ENCODE data around the gene MAG. TPM values are rescaled to one million over a fixed set of nuclear protein-coding genes. Genes with fewer than 3 reads are reported as not detected.
"Not testable (repeated sequence)": the region's sequence is repeated elsewhere in the genome, so short reads cannot be mapped to it uniquely, and the experiment has no call there.

Gene MAG
- total RNA-seq, 2 donors from 2014 or later: not detected

DNA sequence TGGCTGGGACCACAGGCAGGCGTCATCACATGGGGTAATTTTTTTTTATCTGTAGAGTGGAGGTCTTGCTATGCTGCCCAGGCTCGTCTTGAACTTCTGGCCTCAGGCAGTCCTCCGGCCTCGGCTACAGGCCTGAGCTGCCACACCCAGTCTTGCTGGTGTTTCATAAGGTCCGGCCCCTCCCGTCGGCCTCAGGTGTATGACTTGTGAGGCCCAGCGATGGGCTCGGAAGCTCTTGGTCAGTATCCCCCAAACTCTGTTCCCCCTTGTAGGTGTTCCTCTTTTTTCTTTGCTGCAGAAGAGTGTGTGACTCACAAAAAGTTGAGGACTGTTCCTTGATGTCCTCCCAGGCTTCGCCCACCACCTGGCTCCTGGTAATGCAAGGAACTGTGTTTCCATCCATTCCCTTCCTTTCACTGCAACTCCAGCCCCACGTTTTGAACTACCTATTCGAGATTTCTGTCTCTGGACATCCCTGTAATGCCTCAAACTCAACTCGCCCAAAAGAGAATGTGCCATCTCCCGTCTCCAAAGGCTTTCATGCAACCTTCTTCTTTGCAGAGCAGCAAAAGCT is 18.2 kb upstream of the MAG start:
- intact Hi-C loops (cut with DNase I): loop anchor here in 1 of 2 donors (10.0 kb wide), 1 partner anchor 221 kb away; the partner anchor contains the start of gene KRTDAP
- DNase-seq (ENCODE audit: low spot score): no peak

DNA sequence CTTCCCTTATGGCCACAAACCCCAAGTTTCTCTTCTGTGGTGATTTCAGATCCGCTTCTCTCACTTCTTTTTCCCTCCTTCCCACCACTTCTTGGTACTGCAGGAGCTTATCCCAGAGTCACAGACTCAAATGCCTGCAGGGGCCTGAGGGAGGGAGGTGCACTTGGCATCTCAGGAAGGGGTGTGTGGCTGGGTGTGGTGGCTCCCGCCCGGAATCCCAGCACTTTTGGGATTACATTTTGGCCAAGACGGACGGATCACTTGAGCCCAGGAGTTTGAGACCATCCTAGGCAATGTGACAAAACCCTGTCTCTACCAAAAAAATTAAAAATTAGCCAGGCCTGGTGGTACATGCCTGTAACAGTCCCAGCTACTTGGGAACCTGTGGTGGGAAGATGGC is 17.6 kb upstream of the MAG start:
- intact Hi-C loops (cut with DNase I): loop anchor here in 1 of 2 donors (10.0 kb wide), 1 partner anchor 220 kb away; the partner anchor contains the start of gene KRTDAP

DNA sequence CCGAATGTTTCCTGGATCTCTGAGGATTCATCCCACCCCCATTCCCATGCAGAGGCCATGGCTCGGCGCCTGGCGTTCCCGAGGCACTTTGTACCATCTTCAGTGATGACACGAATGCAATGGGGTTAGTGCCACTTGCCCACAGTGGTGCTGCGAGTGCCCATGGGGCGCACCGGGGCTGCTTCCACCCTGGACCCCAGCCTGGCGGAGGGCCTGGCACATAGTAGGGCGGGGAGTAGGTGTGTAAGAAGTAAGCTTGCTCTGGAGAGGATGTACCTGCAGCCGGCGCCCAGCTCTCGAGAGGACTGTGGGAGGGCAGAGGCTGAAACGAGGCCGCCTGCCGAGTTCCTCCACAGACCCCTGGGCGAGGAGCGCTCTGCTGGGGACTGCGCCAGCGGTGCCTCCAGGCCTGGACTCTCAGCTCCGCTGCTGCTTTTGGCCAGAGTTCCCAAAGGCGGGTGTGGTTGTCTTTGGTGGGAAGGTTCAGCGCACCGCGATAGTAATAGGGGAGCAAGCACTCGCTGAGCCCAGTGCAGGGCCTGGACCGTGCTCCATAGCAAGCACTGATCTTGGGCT is 15.2 kb upstream of the MAG start:
- intact Hi-C loops (cut with DNase I): loop anchor here in 1 of 2 donors (10.0 kb wide), 1 partner anchor 218 kb away; the partner anchor contains the start of gene KRTDAP
- no peak for DNase-seq (ENCODE audit: low spot score)

More for the DNA sequence above, 17.6 kb upstream of the MAG start:
- no peak for DNase-seq (ENCODE audit: low spot score)

DNA sequence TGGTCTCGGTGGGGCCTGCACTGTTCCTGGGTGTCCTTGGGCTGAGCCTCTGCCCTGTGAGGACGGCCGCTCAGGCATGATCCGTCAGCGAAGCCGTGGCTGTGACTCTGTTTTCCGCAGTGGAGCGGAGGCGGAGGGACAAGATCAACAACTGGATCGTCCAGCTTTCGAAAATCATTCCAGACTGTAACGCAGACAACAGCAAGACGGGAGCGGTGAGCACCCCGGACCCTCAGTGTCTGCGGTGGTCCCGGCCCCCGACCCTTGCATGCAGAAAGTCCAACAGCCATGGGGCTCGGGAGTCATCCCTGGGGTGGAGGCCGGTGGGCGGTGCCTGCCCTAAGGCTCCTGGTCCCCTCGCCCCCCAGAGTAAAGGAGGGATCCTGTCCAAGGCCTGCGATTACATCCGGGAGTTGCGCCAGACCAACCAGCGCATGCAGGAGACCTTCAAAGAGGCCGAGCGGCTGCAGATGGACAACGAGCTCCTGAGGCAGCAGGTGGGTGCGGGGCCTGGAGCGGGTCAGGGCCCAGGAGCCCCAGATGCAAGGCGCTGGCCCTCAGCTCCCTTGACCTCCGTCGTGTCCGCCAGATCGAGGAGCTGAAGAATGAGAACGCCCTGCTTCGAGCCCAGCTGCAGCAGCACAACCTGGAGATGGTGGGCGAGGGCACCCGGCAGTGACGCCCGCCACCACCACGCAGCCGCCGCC is 13.2 kb upstream of the MAG start:
- intact Hi-C loops (cut with DNase I): loop anchor here in 1 of 2 donors (10.0 kb wide), 1 partner anchor 216 kb away; the partner anchor contains the start of gene KRTDAP
- DNase-seq (ENCODE audit: low spot score): no peak

DNA sequence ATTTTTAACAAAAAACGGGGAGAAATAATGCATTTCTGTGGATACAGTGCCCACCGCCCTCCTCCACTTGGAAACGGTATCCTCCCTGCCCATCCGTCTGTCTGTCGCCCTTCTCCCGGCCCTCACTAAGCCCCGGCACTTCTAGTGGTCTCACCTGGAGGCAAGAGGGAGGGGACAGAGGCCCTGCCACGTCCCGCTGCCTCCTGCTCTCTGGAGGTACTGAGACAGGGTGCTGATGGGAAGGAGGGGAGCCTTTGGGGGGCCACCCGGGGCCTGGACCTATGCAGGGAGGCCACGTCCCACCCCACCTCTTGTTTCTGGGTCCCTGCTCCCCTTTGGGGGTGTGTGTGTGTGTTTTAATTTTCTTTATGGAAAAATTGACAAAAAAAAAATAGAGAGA is 12.6 kb upstream of the MAG start:
- no peak for DNase-seq (ENCODE audit: low spot score)
- intact Hi-C loops (cut with DNase I): loop anchor here in 1 of 2 donors (10.0 kb wide), 1 partner anchor 215 kb away; the partner anchor contains the start of gene KRTDAP

DNA sequence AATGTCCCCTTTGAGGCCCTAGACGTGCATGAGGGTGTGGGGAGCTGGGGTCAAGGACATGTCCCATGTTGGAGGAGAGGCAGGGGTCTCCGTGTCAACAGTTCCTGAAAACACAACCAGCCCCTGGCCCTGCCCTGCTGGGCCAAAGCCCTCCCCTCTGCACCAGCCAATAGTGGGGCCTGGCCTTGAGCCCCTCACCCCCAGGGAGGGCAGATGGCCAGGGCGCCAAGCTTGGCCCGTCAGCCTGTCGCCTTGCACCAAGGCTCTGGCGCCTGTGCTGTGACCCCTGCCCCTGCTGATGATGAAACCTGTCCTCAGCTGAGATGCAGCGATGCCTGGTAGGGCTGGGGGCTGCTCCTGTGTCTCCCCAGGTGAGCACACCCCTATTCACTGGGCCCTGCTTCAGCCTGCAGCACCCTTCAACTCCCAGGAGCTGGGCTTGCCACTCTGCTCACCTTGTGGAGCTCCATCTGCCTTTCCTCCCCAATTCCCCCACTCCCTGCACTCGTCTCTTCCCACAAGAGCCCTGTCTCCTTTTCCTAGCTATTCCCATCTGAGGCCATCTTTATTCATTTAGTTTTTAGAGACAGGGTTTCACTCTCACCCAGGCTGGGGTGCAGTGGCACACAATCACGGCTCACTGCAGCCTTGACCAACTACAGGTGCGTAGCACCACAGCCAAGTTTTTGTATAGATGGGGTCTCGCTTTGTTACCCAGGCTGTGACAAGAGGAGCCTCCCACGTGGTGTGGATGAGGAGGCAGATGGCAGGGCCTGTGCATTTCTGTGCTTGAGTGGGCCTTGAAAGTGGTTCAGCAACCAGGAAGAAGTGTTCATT is 11.8 kb upstream of the MAG start:
- DNase-seq (ENCODE audit: low spot score): no peak
- intact Hi-C loops (cut with DNase I): loop anchor here in 1 of 2 donors (10.0 kb wide), 1 partner anchor 215 kb away; the partner anchor contains the start of gene KRTDAP

DNA sequence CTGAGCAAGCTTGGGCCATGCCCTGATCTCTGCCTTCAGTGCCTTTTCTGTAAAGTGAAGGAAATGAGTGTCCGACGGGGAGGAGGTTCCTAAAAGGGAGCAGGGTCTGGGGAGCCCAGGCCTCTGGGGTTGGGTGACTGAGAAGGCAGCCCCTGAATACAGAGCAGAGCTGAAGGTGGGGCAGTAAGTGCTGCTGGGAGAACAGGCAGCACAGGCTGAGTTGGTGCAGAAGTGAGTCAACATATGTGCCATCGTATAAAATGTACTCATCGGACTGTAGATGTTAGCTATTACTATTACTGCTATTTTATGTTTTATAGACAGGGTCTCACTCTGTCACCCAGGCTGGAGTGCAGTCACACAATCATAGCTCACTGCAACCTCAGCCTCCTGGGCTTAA is 10.7 kb upstream of the MAG start:
- DNase-seq (ENCODE audit: low spot score): no peak
- intact Hi-C loops (cut with DNase I): no loop called here

DNA sequence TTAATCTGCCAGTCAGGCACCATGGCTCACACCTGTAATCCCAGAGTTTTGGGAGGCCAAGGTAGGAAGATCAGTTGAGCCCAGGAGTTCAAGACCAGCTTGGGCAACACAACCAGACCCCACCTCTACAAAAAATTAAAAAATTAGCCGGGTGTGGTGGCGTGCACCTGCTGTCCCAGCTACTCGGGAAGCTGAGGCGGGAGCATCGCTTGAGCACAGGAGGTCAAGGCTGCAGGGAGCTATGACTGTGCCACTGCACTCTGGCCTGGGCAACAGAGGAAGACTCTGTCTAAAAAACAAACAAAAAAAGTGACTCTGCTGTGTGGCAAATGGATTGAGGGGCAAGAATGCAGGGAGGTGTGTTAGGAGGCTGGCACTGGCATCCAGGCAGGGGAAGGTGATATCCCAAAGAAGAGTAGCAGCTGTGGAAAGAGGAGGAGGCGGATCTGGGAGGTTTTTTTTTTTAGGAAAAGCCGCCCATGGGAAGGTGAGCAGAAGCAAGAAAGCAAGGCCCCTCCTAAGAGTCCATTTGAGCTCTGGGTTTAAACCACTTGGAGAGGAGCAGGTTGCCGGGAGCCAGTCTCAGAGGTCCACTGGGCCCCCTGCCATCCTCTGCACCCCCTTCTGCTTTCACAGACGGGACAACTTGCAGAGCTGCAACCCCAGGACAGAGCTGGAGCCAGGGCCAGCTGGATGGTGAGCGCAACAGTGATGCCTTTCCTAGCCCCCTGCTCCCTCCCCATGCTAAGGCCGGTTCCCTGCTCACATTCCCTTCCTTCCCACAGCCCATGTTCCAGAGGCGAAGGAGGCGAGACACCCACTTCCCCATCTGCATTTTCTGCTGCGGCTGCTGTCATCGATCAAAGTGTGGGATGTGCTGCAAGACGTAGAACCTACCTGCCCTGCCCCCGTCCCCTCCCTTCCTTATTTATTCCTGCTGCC is 7.5 kb upstream of the MAG start:
- intact Hi-C loops (cut with DNase I): no loop called here
- no peak for DNase-seq (ENCODE audit: low spot score)

DNA sequence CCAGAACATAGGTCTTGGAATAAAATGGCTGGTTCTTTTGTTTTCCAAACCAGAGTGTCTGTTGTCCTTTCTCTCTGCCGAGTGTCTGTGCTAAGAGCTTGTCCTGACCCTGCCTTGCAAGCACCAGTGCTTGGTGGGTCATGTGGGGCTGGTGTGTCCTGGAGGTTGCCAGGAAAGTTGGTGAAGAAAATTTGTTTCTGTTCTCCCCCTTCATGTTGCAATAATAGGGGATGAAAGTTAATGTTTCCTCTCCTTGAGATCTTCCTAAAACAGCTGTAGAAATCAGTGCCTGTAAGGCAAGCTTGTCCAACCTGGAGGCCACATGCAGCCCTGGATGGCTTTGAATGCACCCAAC is 6.9 kb upstream of the MAG start:
- intact Hi-C loops (cut with DNase I): no loop called here
- DNase-seq (ENCODE audit: low spot score): no peak

DNA sequence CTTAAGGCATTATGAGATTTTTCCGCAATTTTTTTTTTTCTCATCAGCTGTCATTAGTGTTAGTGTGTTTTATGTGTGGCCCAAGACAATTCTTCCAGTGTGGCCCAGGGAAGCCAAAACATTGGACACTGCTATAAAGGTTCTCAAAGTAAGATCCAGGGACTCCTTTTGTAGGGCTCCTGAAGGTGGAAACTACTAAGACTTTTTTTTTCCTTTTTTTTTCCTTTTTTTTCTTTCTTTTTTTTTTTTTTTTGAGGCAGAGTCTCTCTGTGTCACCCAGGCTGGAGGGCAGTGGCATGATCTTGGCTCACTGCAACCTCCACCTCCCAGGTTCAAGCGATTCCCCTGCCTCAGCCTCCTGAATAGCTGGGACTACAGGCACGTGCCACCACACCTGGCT is 6.5 kb upstream of the MAG start:
- DNase-seq (ENCODE audit: low spot score); intact Hi-C loops (cut with DNase I): not testable (repeated sequence)

DNA sequence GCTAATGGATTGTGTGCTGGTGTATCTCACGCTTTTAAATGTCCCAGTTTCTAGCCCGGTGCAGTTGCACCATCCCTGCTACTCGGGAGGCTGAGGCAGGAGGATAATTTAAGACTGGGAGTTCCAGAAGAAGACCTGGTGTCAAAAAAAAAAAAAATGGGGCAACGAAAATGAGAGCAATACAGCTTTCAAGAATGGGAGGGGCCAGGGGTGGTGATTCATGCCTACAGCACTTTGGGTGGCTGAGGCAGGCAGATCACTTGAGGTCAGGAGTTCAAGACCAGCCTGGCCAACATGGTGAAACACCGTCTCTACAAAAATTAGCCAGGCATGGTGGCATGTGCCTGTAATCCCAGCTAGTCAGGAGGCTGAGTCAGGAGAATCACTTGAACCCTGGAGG is 5.9 kb upstream of the MAG start:
- DNase-seq (ENCODE audit: low spot score); intact Hi-C loops (cut with DNase I): not testable (repeated sequence)

DNA sequence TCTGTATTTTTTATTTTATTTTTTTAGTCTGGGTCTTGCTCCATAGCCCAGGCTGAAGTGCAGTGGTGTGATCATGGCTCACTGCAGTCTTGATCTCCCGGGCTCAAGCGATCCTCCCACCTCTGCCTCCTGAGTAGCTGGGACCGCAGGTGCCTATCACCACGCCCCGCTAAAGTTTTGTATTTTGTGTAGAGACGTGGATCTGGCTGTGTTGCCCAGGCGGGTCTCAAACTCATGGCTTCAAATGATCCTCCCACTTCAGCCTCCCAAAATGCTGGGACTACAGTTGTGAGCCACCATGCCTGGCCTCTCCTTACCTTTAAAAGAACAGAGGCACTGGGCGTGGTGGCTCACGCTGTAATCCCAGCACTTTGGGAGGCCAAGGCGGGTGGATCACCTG is 4.2 kb upstream of the MAG start:
- intact Hi-C loops (cut with DNase I): no loop called here
- DNase-seq (ENCODE audit: low spot score): no peak

DNA sequence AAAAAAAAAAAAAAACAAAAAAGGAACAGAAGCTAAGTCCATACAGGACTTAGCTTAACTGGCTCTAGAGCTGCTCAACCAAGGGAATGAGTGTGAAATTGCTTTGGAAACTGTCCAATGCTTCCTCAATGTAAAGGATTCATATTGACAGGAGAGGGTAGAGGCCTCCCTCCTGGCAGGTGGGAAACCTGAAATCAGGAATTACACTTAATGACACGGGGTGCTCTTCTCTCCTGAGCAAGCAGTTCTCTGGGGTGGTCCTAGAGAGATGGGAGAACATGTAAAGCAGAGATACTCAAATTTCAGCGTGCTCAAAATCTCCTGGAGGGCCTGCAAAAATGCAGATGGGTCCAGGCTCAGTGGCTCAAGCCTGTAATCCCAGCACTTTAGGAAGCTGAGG is 3.6 kb upstream of the MAG start:
- intact Hi-C loops (cut with DNase I): no loop called here
- no peak for DNase-seq (ENCODE audit: low spot score)

DNA sequence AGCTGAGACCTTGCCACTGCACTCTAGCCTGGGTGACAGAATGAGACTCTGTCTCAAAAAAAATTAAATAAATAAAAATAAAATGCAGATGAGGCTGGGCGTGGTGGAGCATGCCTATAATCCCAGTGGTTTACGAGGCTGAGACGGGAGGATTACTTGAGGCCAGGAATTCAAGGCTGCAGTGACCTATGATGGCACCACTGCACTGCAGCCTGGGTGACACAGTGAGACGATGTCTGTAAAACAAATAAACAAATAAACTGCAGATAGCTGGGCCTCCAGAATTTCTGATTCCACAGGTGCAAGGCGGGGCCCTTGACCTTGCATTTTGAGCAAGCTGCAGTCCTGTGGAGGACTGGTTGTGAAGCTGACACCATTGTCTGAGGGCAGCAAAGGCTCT is 3.1 kb upstream of the MAG start:
- intact Hi-C loops (cut with DNase I): no loop called here
- no peak for DNase-seq (ENCODE audit: low spot score)

DNA sequence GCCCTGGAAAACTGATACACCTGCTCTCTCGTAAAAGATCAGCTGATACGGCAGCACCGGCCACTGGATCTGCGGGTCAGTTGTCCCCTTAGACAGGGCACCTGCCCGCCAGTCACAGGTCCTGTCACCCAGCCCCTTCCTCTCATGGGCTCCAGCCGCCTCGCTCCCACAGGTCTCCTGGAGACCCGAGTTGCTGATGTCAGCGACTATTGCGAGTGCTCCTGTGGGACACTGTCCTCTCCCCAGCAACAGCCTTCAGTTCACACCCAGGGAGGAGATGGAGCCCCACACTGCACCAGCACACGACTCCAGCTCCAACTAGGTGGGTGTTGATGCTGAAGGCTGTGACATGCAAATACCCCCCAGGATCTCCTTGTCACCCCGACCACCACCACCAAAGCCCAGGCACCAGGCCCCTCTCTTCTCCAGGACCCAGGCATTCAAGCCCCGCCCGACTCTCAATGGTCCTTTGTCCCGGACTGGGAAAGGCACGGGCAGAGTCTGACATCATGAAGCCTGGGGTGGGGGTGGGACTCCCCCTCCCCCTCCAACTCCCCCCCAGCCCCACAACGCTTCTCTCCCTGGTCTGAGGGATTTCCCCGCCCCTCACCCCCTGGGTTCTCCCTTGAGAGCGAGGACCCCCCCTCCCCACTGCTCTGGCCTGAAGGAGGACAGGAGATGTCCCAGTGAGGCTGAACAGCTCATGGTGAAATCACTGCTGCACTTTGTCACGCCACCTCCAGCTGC is 1.4 kb upstream of the MAG start:
- DNase-seq (ENCODE audit: low spot score): no peak
- intact Hi-C loops (cut with DNase I): no loop called here

DNA sequence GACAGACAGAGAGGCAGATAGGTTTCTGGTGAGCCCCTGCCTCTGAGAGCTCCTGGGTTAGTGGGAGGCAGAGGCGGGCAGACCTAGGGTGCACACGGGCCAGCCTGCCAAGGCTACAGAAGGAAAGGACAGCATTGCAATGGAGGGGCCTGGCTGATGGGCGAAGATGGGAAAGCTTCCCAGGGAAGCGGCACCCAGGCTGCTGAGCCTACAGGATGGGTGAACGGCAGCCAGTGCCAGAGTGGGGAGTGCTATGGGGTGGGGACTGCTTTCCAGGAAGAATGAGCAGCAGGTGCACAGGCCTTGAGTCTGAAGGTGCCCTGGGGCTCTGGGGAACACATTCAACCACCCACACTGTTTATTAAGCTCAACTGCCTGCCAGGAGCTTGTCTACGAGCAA is 702 bp upstream of the MAG start:
- intact Hi-C loops (cut with DNase I): no loop called here
- no peak for DNase-seq (ENCODE audit: low spot score)

DNA sequence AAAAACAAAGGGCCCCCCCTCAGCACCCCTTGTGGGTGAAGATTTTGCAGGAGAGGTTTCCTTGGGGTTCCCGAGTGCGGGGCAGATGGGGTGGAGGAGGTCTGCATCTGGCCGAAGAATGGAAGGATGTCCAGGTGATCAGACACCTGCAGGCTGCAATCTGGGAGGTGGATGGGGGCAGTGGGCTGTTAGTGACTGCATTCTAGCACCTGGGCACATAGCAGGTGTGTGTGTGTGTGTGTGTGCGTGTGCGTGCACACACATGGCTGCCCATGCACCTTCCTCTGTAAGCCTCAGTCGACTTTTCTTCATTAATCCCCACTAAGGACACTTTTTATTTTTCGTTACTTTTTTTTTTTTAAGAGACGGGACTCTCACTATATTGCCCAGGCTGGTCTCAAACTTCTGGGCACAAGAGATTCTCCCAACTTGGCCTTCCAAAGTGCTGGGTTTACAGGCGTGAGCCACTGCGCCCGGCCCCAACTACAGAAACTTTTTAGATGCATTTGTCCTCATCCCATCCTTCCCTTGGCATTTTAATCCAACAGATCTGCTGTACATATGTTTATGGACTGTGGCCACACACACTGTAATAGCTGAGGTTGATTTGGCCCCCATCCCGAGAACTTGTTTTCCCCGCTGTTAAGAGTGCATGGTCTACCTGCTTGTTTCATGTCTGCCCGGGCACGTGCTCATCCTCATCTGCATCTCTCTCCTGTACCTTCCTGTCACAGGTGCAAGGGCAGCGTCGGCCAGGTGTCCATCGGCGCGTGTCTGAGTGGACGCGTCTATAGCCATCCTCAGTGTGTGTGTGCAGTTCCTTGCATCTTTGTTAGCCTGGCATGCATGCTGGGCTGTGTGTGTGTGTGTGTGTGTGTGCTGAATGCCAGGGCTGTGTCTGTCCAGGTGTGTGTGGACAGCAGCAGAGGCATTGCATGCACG is 731 bp downstream of the MAG start:
- intact Hi-C loops (cut with DNase I): no loop called here
- no peak for DNase-seq (ENCODE audit: low spot score)
